Measurements from ENCODE around the gene COL4A6.

Gene COL4A6

GRCh38 chrX:108257556-108257955 lies 180.7 kb downstream of the COL4A6 start:
- FAIRE-seq, result no peak
- TF ChIP-seq CTCF (IDR thresholded peaks at IDR 0.05; ENCODE audit: insufficient read depth, missing control alignments), result no peak

GRCh38 chrX:108254636-108255035 lies 183.6 kb downstream of the COL4A6 start:
- no peak for FAIRE-seq
- no peak for DNase-seq (ENCODE audit: insufficient read length, low spot score)
- TF ChIP-seq CTCF (IDR thresholded peaks at IDR 0.05; ENCODE audit: insufficient read depth, missing control alignments), result no peak

More at GRCh38 chrX:108257556-108257955, 180.7 kb downstream of the COL4A6 start:
- no peak for DNase-seq (ENCODE audit: insufficient read length, low spot score)

GRCh38 chrX:108250654-108251579 lies 187.3 kb downstream of the COL4A6 start:
- DNase-seq (ENCODE audit: insufficient read length, low spot score), result no peak
- no peak for FAIRE-seq
- no peak for TF ChIP-seq CTCF (IDR thresholded peaks at IDR 0.05; ENCODE audit: insufficient read depth, missing control alignments)

GRCh38 chrX:108246304-108246954 lies 191.8 kb downstream of the COL4A6 start:
- FAIRE-seq, result no peak
- TF ChIP-seq CTCF (IDR thresholded peaks at IDR 0.05; ENCODE audit: insufficient read depth, missing control alignments), result no peak
- no peak for DNase-seq (ENCODE audit: insufficient read length, low spot score)

GRCh38 chrX:108245462-108245861 lies 192.8 kb downstream of the COL4A6 start:
- DNase-seq (ENCODE audit: insufficient read length, low spot score), result no peak
- TF ChIP-seq CTCF (IDR thresholded peaks at IDR 0.05; ENCODE audit: insufficient read depth, missing control alignments), result no peak
- no peak for FAIRE-seq

- DNase-seq (ENCODE audit: insufficient read length, low spot score), result no peak
- TF ChIP-seq CTCF (IDR thresholded peaks at IDR 0.05; ENCODE audit: insufficient read depth, missing control alignments), result no peak
- FAIRE-seq, result no peak
Measured at GRCh38 chrX:108235986-108236385, 202.2 kb downstream of the COL4A6 start.

- no peak for FAIRE-seq
- no peak for DNase-seq (ENCODE audit: insufficient read length, low spot score)
- TF ChIP-seq CTCF (IDR thresholded peaks at IDR 0.05; ENCODE audit: insufficient read depth, missing control alignments), result no peak
Measured at GRCh38 chrX:108230574-108230973, 207.6 kb downstream of the COL4A6 start.

All from D721Med (cell line).